ENCODE data around the gene DALRD3.

- TF ChIP-seq CTCF (IDR thresholded peaks at IDR 0.05) (no peak), POLR2A (IDR thresholded peaks at IDR 0.05) (no peak)
Observed at GRCh38 chr3:49024449-49024848, 6.1 kb upstream of the DALRD3 start.
